GM18526 (cell line): ENCODE data around the gene NCDN.

Experiments used
- POLR2A ChIP-seq: IDR thresholded peaks from 3 replicates; pipeline ENCODE4 v1.6.1; 2011; ENCODE audit not compliant: insufficient read length; ENCODE audit errors: extremely low read depth

Gene NCDN, protein sequence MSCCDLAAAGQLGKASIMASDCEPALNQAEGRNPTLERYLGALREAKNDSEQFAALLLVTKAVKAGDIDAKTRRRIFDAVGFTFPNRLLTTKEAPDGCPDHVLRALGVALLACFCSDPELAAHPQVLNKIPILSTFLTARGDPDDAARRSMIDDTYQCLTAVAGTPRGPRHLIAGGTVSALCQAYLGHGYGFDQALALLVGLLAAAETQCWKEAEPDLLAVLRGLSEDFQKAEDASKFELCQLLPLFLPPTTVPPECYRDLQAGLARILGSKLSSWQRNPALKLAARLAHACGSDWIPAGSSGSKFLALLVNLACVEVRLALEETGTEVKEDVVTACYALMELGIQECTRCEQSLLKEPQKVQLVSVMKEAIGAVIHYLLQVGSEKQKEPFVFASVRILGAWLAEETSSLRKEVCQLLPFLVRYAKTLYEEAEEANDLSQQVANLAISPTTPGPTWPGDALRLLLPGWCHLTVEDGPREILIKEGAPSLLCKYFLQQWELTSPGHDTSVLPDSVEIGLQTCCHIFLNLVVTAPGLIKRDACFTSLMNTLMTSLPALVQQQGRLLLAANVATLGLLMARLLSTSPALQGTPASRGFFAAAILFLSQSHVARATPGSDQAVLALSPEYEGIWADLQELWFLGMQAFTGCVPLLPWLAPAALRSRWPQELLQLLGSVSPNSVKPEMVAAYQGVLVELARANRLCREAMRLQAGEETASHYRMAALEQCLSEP

DNA sequence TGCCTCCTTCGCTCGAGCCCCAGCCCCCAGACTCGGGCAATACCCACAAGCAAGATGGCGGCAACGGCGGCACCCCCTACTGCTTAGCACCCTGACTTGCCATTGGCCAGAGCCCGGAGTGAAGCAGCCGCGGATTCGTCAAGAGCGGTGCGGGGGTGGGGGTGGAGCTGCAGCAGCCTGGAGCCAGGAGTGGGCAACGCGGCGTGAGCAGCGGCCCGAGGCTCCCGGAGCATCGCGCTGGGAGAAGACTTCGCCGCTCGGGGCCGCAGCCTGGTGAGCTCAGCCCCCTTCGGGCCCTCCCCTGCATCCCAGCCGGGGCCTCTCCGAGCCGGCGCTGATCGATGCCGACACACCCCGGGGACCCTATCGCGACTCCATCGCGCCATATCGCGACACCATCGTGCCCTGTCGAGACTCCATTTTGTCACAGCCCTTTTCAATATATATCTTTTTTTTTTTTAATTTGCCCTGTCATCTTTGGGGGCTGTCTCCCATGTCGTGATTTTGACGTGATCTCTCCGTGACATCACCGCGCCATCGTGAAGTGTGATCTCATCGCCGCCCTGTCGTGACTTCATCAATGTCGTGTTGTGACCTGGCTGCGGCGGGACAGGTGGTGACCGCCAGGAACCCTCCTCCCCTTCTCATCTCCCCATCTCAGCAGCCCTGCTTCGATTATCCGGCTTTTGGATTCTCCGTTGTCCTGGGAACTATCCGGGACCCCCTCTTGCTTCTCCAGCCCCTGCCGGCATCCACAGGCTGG, at the start of gene NCDN:
Gene NCDN, plus strand, starts transcription at position 189 of the 763 bp plus-strand sequence. Its CDS starts 392 bp downstream, at position 581.
- peak; percentile 86 for TF ChIP-seq POLR2A

DNA sequence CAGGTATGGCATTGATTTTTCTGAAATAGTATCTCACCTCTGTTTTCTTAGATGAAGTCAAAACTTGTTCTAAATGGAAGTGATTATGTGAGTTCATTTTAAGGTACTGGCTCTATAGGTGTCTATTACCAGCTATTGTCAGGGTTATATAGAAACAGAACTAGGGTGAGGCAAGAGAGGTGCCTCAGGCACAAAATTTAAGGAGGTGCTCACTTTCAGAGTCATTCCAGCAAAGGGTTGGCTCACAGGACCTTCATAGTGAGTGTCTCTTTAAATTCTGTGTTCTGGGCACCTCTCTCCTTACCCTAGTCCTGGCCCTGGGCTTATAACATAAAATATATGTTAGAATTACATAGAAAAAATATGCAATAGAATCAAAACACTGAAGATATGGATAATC, 49.7 kb upstream of the NCDN start:
- no peak for TF ChIP-seq POLR2A

DNA sequence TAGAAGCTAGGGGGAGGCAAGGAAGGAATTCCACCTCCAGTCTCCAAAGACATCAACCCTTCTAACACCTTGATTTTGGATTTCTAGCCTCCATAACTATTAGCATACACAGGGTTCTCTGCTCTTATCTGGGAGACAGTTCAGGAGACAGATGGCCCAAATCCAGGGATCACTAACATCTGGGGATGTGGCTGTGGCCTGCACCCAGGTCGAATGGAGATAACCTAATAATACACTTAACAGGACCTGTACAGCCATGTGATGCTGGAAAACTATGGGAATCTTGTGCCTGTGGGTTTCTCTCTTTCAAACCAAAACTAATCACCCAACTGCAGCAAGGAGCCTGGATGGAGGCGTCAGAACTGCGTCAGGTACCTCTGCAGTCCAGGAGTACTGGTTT, 48.0 kb upstream of the NCDN start:
- TF ChIP-seq POLR2A: no peak

DNA sequence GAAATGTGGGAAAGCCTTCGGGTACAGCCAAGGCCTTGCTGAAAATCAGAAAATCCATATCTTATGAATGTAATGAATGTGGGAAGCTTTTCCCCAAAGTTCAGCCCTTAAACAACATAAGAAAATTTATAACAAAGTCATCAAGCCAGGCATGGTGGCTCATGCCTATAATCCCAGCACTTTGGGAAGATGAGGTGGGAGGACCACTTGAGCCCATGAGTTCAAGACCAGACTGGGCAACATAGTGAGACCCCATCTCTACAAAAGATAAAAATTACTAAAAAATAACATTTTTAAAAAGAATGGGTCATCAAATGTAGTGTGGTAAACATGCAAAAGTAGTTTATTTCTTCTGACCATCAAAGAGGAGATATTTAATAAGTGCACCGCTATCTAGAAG, 46.3 kb upstream of the NCDN start:
- no peak for TF ChIP-seq POLR2A

DNA sequence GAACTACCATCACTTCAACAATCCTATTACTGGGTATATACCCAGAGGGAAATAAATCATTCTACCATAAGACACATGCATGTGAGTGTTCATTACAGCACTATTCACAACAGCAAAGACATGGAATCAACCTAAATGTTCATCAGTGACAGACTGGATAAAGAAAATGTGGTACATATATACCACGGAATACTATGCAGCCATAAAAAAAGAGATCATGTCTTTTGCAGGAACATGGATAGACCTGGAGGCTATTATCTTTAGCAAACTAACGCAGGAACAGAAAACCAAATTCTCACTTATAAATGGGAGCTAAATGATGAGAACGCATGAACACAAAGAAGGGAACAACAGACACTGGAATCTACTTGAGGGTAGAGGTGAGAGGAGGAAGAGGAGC, 39.4 kb upstream of the NCDN start:
- TF ChIP-seq POLR2A: no peak

DNA sequence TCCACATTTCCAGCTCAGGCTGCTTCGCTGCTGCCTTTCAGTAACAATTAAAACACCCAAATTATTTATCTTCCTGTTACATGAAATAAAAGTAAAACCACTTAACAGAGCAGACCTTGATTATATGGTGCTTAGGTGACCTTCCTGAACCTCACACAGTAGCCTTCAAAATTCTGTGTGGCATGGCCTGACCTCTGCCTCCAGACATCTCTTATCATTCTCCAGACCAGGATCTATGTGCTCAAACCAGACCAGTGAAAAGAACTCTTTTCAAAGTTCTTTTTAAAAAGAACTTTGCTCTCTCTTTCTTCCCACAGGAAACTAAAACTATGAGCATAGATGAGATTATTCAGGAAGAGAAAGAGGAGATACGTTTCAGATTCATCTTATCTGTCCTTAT, 38.2 kb upstream of the NCDN start:
- no peak for TF ChIP-seq POLR2A

DNA sequence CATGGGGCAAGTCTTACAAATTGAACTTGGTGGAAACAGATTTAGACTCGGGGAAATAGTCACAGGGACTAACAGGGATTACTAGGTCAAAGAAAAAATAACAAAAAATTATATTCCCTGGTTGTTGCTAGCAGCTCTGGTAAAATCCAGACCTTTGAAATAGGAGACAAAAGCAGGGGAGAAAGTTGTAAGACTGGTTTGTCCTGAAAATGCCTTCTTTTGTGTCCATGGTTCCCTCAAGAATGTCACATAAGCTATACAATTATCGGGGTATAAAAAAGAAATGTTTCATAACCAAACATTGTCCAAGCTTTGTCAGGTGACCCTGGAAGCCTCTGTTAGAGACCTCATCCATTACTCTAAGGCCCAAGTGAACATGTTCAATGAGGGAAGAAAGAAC, 33.5 kb upstream of the NCDN start:
- TF ChIP-seq POLR2A: no peak

DNA sequence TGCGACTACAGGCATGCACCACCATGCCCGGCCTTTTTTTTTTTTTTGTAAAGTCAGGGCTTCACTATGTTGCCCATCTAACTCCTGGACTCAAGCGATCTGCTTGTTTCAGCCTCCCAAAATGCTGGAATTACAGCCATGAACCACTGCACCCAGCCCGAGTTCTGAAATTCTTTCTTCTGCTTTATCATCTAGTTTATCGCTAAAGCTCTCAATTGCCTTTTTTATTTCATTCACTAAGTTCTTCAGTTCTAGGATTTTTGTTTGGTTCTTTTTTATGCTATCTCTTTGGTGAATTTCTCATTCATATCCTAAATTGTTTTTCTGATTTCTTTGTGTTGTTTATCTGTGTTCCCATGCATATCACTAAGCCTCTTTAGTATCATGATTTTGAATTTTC, 27.4 kb upstream of the NCDN start:
- no peak for TF ChIP-seq POLR2A

DNA sequence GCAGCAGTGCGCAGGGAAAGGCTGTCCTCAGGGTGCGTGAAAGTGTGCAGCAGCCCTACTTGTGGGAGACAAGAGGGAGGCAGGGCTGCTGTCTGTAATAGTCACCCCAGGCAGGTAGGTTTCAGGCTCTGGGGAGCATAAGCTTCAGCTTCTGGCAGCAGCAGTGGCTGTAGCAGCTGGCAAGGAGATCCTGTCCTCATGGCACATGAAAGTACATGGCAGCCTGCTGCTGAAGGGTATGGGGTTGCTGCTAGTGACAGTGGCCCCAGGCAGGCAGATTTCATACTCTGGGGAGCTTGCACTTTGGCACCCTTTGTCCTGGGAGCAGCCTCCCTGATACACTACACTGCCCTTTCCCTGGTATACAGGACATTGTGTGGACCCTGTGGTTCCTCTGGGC, 26.7 kb upstream of the NCDN start:
- TF ChIP-seq POLR2A: no peak

DNA sequence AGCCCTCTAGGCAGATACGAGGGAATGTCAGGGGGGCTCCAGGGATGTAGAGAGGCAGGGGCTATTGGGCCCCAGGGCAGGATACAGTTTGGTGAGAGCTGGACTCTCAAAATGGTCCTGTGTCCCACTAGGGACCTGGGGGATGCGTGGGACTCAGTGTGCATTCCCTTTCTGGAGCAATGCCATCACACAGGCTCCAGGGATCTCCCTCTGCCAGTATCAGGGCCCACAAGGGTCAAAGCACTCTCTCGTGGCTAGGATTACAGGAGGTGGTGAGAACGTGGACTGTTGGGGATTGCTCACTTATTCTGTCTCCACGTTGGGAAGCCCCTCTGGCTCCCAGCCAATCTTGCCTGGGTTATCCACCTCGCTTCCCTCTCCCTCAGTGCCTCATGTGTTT, 26.2 kb upstream of the NCDN start:
- TF ChIP-seq POLR2A: no peak

DNA sequence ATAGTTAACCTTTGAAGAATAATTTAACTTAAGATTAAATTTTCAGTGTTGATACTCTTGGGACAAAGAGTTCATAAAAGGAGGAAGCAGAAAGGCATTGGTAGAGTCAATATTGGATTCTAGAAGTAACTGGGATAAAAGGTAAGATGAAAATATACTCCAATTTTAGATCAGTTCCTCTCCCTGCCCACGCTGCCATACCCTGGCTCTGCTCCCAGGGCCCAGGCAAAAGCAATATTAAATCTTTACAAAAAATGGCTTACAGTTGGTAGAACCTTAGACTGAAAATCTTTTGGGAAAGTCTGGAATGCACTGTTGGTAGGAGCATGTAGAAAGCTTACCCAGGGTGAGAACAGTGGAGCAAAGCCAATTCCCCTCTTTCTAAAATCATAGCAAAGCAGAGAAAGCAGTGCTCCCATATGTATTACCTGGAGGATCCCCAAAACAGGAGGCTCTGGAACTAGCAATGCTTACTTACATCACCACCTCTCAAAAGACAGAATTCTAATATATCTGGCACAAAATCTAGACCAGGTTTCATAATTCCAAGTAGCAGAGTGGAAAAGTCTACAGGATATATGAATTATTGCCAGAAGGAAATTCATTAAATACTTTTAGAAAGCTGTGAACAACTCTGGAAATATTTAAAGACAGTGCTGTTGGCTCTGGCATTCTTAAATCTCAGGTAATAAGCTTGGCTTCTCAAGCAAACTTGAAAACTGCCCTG, 24.9 kb upstream of the NCDN start:
- no peak for TF ChIP-seq POLR2A

DNA sequence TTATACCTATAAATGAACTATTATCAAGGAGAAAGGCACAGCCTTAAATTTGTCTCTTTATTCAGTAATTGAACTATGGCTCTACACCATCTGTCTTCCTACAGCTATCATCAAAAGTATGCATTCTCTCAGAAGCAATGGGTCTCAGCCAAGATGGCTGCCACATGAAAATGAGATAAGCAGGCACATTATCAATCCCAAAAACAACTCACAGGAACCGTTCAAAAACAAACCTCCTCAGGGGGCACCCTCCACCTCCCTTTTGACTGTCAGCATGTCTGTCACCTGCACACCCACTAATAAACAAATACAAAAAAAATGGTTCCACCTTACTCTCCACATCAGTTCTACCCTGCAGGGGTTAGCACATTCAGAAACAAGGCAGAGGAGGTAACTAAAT, 24.0 kb upstream of the NCDN start:
- TF ChIP-seq POLR2A: no peak

DNA sequence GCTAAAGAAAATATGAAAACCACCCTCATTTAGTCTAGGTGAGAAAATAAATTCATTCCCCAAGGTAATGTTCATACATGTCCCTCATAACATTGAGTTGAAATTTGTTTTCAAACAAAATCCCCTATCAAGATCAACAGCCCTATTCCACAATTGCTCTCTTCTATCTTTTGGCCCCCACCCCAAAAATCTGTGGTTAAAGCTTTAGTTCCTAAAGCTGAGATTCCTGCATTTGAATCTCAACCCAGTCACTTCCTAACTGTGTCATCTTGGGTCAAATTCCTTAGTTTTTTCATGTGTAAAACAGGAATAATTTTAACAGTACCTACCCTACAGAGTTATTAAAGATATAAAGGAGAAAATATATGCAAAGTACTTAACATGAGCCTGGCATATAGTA, 22.4 kb upstream of the NCDN start:
- no peak for TF ChIP-seq POLR2A

DNA sequence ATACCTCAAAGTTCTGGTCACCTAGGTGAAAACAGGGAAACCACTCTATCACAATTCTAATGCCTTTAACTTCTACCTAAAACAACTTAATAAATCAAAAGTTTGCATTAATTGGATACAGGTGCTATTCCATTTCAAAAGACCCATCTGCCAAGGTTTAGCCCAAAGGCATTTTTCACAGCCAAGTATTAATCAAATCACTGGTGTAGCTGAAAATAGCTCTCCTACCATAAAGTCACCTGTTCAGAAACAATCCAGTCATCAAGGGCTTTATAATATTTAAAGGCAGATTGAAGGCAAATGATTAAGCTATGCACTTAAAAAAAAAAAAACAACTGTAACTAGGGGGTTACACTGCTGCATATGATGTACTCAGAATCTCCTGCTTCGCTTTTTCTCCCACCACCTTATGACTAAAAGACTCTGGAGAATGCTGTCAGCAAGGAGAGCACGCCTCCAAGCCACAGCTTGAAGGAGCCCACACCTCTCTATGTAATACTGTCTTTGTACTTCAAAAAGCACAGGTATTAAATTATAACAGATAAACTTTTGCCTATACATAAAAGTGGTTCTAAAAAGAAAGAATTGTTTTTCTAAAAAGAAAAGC, 20.9 kb upstream of the NCDN start:
- no peak for TF ChIP-seq POLR2A

DNA sequence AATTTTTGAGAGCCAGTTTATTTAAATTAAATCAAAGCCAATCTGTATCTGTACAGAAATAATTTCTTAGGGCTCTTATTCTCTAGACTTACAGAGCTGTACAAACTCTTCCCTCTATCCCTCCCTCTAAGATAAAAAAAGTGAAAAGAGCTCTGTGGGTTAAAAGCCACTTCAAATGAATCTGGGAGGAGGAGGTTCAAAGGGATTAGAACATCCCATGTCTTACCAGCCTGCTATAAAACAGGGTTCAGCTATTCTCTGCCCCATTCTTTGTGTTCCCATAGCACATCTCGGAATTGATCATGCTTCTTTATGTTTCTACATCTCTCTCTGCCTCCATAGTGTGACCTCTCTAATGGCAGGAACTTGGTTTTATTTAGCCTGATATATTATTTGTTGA, 19.8 kb upstream of the NCDN start:
- TF ChIP-seq POLR2A: no peak
